OCI-LY1 (cell line): ENCODE data around the gene TMEM213.

Experiments
- H2AFZ ChIP-seq: fragments of 200-600 bp; sonication (generic), shearing (Covaris generic); 2 replicates; pipeline ENCODE4 v1.6.0; 2014; ENCODE audit warnings: antibody characterized with exemption, mild to moderate bottlenecking, low read length
- H3F3A ChIP-seq: fragments of 200-600 bp; sonication (generic), shearing (Covaris generic); 2 replicates; pipeline ENCODE4 v1.6.0; 2014; ENCODE audit warnings: mild to moderate bottlenecking, antibody characterized with exemption, low read length, moderate library complexity; ENCODE audit not compliant: insufficient read depth
- H3K27ac ChIP-seq: fragments of 200-600 bp; sonication (generic); 2 replicates; pipeline ENCODE4 v1.5.1; 2014; ENCODE audit warnings: low read length, mixed run types, mild to moderate bottlenecking, low read depth; ENCODE audit not compliant: poor library complexity, severe bottlenecking
- H3K27me3 ChIP-seq: fragments of 200-600 bp; sonication (generic); 2 replicates; pipeline ENCODE4 v1.6.0; 2014; ENCODE audit warnings: antibody characterized with exemption, mild to moderate bottlenecking, low read length, moderate library complexity; ENCODE audit not compliant: insufficient read depth
- H3K36me3 ChIP-seq: fragments of 200-600 bp; sonication (generic); 2 replicates; pipeline ENCODE4 v1.6.1; 2014; ENCODE audit warnings: mild to moderate bottlenecking, antibody characterized with exemption, low read length, moderate library complexity, mixed read lengths; ENCODE audit not compliant: insufficient read depth
- H3K4me1 ChIP-seq: fragments of 200-600 bp; sonication (generic); 2 replicates; pipeline ENCODE4 v1.5.1; 2014; ENCODE audit warnings: mild to moderate bottlenecking, low read length, moderate library complexity; ENCODE audit not compliant: insufficient read depth, severe bottlenecking
- H3K4me2 ChIP-seq: fragments of 200-600 bp; sonication (generic), shearing (Covaris generic); 2 replicates; pipeline ENCODE4 v1.6.1; 2014; ENCODE audit warnings: low read length
- H3K4me3 ChIP-seq: fragments of 200-600 bp; sonication (generic); 2 replicates; pipeline ENCODE4 v1.5.1; 2014; ENCODE audit warnings: low read length, low read depth, mild to moderate bottlenecking, mixed read lengths; ENCODE audit not compliant: poor library complexity, severe bottlenecking
- H3K79me2 ChIP-seq: fragments of 200-600 bp; shearing (Covaris generic); 2 replicates; pipeline ENCODE4 v1.6.1; 2016; ENCODE audit warnings: mixed run types, low read length, mixed read lengths; ENCODE audit not compliant: insufficient read depth
- H3K9ac ChIP-seq: fragments of 200-600 bp; sonication (generic), shearing (Covaris generic); 2 replicates; pipeline ENCODE4 v1.6.1; 2014; ENCODE audit warnings: mild to moderate bottlenecking, low read length, mixed read lengths
- H3K9me2 ChIP-seq: fragments of 200-600 bp; sonication (generic), shearing (Covaris generic); 2 replicates; pipeline ENCODE4 v1.6.1; 2014; ENCODE audit warnings: low read depth, mild to moderate bottlenecking, low read length, mixed read lengths
- H3K9me3 ChIP-seq: fragments of 200-600 bp; shearing (Covaris generic); 2 replicates; pipeline ENCODE4 v1.6.1; 2014; ENCODE audit warnings: low read length, mixed read lengths
- H4K20me1 ChIP-seq: fragments of 200-600 bp; sonication (generic), shearing (Covaris generic); 2 replicates; pipeline ENCODE4 v1.6.0; 2016; ENCODE audit warnings: mild to moderate bottlenecking, low read length; ENCODE audit not compliant: insufficient read depth
- EZH2 ChIP-seq: fragments of 200-600 bp; sonication (generic), shearing (Covaris generic); IDR thresholded peaks from 2 replicates; pipeline ENCODE4 v1.8.0; 2017; ENCODE audit warnings: borderline replicate concordance, mixed run types, mild to moderate bottlenecking, antibody characterized with exemption, low read length, moderate library complexity, mixed read lengths
- TF ChIP-seq, protein P1 (sequence below): fragments of 200-600 bp; sonication (generic), shearing (Covaris generic); IDR thresholded peaks from 2 replicates; pipeline ENCODE4 v1.5.1; 2017; ENCODE audit warnings: mild to moderate bottlenecking, antibody characterized with exemption, low read length, moderate library complexity, mixed read lengths

Gene TMEM213

GRCh38 chr7:138857728-138858127, 59.9 kb downstream of the TMEM213 start:
- H2AFZ ChIP-seq: no peak overlapping the region
- no peaks in the 10 kb centered on the region for H3K79me2 ChIP-seq
- H3K36me3 ChIP-seq: no peaks in the 10 kb centered on the region
- no peak overlapping the region for H3K4me2 ChIP-seq
- no peaks in the 10 kb centered on the region for H3K4me1 ChIP-seq
- no peaks in the 10 kb centered on the region for H3K9me2 ChIP-seq
- no peak overlapping the region for H3K9ac ChIP-seq
- no peak for TF ChIP-seq EZH2
- TF ChIP-seq, protein P1, sequence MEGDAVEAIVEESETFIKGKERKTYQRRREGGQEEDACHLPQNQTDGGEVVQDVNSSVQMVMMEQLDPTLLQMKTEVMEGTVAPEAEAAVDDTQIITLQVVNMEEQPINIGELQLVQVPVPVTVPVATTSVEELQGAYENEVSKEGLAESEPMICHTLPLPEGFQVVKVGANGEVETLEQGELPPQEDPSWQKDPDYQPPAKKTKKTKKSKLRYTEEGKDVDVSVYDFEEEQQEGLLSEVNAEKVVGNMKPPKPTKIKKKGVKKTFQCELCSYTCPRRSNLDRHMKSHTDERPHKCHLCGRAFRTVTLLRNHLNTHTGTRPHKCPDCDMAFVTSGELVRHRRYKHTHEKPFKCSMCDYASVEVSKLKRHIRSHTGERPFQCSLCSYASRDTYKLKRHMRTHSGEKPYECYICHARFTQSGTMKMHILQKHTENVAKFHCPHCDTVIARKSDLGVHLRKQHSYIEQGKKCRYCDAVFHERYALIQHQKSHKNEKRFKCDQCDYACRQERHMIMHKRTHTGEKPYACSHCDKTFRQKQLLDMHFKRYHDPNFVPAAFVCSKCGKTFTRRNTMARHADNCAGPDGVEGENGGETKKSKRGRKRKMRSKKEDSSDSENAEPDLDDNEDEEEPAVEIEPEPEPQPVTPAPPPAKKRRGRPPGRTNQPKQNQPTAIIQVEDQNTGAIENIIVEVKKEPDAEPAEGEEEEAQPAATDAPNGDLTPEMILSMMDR: no peak
- no peak overlapping the region for H3K27ac ChIP-seq
- peaks cover 10% of the 10 kb centered on the region; the same call in 1 of the 2 replicates for H3K27me3 ChIP-seq
- H3K9me3 ChIP-seq: no peaks in the 10 kb centered on the region
- H3F3A ChIP-seq: no peaks in the 10 kb centered on the region
- H4K20me1 ChIP-seq: no peaks in the 10 kb centered on the region
- no peak overlapping the region for H3K4me3 ChIP-seq

DNA sequence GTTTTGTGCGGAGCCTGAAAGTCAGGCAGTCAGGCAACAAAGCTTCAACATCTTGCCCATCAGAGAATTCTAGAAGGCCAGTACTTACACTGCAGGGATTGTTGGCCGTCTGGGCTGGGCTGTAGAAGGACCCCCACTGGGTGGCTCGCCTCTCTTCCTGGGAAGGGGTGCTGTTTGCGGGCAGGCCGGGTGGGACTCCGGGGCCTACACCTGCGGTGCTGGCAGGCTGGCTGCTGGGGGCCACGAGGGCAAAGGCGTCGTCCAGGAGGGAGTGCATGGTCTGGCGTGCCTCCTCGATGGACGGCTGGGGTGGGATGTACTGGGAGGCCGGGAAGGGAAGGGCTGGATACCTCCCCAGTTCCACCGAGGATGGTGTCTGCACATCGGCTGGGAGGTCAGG, 63.3 kb downstream of the TMEM213 start:
- Histone ChIP-seq H3F3A (no peaks in the 10 kb centered on the region), H3K4me2 (no peak overlapping the region), H3K36me3 (no peaks in the 10 kb centered on the region), H3K9me3 (no peaks in the 10 kb centered on the region), H3K79me2 (no peaks in the 10 kb centered on the region), H3K9ac (no peak overlapping the region), H3K9me2 (no peaks in the 10 kb centered on the region), H3K4me1 (no peaks in the 10 kb centered on the region), H3K4me3 (no peak overlapping the region), H2AFZ (no peak overlapping the region), H4K20me1 (no peaks in the 10 kb centered on the region), H3K27me3 (peaks cover 10% of the 10 kb centered on the region; the same call in 1 of the 2 replicates), H3K27ac (no peak overlapping the region)
- TF ChIP-seq, protein P1: no peak
- no peak for TF ChIP-seq EZH2

DNA sequence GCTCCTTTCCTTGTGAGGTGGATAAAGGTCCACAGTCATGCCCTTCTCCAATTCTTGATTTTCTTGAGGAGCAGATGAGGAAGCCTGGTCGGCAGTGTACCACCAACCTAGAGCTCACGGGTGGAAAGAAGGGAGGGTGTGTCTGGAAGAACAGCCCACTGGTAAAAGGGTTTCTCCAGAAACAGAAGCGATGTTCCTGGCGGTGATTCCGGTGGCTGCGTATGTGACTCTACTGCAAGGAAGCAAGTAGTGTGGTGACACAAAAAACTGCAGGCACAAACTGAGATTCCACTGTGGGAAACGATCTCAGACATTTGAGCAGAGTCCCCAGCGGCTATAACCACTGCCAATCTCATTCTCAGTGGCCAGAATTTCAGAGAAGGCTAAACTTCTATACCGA, 66.1 kb downstream of the TMEM213 start:
- no peak overlapping the region for H3K9ac ChIP-seq
- no peaks in the 10 kb centered on the region for H3K4me1 ChIP-seq
- no peak overlapping the region for H3K4me2 ChIP-seq
- H3K27me3 ChIP-seq: peaks cover 4% of the 10 kb centered on the region; the same call in 1 of the 2 replicates
- H3K4me3 ChIP-seq: no peak overlapping the region
- no peaks in the 10 kb centered on the region for H3K9me3 ChIP-seq
- H2AFZ ChIP-seq: no peak overlapping the region
- no peak overlapping the region for H3K27ac ChIP-seq
- H3K9me2 ChIP-seq: no peaks in the 10 kb centered on the region
- H3K36me3 ChIP-seq: no peaks in the 10 kb centered on the region
- H3K79me2 ChIP-seq: no peaks in the 10 kb centered on the region
- no peaks in the 10 kb centered on the region for H4K20me1 ChIP-seq
- TF ChIP-seq, protein P1: no peak
- TF ChIP-seq EZH2: no peak
- no peaks in the 10 kb centered on the region for H3F3A ChIP-seq
